Left hindlimb (tissue), 1 donor: ENCODE measurements around the gene UBE2L3.
"Not testable (repeated sequence)": the region's sequence is repeated elsewhere in the genome, so short reads cannot be mapped to it uniquely, and the experiment has no call there.

Experiments used
- DNase-seq: peaks from one replicate; pipeline ENCODE4 v3.0.0-alpha.2; 2018

Gene UBE2L3

GRCh38 chr22:21573293-21573734, 5.8 kb downstream of the UBE2L3 start:
- DNase-seq, result no peak

GRCh38 chr22:21573750-21574494, 6.4 kb downstream of the UBE2L3 start:
- DNase-seq, result no peak

DNA sequence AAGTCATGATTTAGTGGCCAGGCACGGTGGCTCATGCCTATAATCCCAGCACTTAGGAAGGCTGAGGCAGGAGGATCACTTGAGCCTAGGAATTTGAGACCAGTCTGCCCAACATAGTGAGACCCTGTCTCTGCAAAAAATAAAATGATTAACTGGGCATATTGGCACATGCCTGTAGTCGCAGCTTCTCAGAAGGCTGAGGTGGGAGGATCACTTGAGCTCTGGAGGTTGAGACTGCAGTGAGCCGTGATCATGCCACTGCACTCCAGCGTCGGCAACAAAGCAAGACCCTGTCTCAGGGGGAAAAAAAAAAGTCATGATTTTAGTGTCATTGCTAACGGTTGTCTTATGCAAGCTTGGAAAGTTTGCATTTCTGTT, 11.9 kb downstream of the UBE2L3 start:
- no peak for DNase-seq

DNA sequence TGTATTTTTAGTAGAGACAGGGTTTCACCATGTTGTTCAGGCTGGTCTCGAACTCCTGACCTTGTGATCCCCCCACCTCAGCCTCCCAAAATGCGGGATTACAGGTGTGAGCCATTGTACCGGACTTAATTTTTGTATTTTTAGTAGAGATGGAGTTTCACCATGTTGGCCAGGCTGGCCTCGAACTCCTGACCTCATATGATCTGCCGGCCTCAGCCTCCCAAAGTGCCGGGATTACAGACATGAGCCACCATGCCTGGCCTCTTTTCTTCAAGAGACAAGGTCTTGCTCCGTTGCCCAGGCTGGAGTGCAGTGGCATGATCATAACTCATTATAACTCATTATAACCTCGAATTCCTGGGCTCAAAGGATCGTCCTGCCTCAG, 13.1 kb downstream of the UBE2L3 start:
- not testable (repeated sequence) for DNase-seq

DNA sequence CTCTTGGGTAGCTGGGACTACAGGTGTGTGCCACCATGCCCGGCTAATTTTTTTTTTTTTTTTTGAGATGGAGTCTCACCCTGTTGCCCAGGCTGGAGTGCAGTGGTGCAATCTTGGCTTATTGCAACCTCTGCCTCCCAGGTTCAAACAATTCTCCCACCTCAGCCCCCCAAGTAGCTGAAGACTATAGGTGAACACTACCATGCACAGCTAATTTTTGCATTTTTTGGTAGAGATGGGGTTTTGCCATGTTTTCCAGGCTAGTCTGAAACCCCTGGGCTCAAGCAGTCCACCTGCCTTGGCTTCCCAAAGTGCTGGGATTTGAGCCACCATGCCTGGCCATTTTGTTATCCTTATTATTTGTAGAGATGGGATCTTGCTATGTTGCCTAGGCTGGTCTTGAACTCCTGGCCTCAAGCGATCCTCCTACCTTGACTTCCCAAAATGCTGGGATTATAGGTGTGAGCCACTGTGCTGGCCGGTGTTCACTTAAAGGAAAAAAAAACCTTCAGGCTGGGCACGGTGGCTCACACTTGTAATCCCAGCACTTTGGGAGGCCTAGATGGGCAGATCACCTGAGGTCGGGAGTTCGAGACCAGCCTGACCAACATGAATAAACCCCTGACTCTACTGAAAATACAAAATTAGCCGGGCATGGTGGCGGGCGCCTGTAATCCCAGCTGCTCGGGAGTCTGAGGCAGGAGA, 13.6 kb downstream of the UBE2L3 start:
- DNase-seq, result not testable (repeated sequence)

DNA sequence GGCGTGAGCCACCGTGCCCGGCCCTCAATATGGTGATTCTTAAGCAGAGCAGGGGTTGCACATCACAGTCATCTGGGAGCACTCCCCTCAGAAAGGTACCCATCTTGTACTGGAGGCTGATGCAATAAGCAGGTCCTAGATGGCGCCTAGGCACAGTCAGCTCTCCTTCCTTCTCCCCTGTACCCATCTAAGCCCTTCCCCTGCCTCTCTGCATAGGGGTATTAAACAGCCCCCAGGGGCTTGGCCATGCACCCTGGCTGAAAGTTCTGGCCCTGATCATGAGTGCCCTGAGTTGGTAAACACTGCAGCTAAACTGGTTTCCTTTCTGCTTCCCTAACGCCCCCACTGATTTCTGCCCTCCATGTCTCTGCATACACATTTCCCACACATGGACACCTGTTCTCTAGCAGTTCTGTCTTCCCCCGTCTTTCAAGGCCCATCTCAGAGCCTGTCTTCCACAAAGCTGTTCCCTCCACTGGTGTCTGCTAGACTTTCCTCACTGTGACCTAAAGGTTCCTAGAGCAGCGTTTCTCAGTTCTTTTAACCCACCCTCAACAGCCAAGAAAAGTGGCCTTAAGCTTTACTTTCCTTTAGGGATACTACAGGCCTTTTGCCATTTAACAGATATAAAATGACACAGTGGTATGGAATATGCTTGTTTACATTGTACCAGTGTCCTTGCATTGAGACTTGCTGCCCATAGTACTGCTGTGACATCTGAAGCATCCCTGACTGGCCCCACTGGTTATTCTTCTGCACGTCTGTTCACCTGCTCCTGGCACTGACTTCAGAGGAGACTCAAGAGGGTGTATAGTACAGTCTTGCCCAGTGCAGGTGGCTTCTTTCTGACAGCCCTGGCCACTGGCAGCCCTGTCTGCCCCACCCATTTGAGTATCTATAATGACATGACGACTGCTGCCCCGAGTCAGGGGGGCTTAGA, 15.6 kb downstream of the UBE2L3 start:
- DNase-seq, result no peak

- no peak for DNase-seq
These were observed 17.9 kb downstream of the UBE2L3 start for GRCh38 chr22:21585389-21585788.

DNA sequence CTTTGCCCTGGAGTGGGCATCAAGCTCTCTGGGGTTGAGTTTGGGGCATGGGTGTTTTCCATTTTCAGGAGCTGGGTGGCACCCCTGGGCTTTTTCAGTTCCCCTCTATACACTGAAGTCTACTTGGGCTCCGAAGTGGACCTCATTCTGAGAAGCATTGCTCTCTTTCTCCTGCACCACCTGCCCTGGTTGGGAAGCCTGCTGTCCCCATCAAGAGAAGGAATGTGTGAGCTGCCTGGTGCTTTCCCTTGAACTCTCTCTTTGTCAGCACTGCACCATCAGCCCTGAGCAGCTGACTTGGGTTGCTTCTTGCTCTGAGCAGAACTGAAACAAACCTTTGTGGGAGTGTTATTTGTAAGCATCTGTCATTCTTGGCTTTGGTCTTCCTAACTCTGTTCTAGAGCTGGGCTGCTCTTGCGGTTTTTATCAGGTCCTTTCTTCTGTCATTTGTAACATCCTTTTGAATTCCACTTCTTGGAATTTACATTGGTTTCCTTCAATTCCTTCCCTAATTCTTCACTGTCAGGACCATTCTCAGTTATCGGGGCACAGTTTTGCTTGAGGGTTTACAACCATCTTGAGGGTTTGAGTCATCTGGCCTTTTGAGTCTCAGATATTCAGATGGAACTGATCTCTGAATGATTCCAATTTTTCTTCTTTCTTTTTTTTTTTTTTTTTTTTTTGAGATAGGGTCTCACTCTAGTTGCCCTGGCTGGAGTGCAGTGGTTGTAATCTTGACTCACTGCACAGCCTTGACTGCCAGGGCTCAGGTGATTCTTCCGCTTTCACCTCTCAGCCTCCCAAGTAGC, 20.5 kb downstream of the UBE2L3 start:
- no peak for DNase-seq

- DNase-seq, result no peak
These were observed 21.9 kb downstream of the UBE2L3 start for GRCh38 chr22:21589396-21589795.

- no peak for DNase-seq
These were observed 23.5 kb downstream of the UBE2L3 start for GRCh38 chr22:21590809-21591641.

DNA sequence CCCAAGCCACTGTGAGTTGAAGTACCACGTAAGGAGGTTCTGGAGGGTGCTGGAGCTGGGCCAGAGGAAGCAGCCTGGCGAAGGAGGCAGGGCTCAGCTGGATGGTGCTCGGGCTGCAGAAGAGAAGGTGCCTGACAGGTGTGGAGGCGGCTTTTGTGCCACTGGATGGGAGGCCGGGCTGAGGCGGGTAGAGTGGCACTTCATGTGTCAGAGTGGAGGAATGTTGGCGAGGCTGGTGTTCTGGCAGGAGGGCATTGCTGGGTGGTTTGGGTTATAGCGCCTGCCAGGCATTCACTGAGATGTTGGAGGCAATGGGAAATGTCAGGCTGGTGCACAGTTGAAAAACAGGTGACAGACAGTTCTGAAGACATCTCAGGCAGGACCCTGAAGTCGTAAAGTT, 24.2 kb downstream of the UBE2L3 start:
- no peak for DNase-seq

DNA sequence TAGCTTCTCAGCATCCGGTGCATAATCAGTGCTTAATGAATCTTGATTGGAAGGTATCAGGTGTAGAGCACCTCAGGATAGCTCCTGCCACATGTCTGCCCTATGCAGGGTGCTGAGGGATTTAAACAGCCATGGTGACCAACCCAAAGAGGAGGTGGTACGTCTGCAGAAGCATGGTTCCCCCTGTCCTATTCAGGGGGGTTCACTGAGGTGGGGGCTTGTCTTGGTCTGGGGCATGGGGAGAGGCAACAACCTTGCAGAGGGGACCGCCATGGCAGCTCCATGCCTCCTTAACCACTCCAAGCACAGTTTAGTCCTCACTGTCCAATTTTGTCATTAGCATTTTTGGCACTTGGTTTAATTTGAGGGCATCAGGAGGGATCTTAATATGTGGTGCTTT, 24.9 kb downstream of the UBE2L3 start:
- DNase-seq, result no peak

GRCh38 chr22:21593406-21594232, 26.1 kb downstream of the UBE2L3 start:
- DNase-seq, result no peak

- DNase-seq, result no peak
These were observed 27.4 kb downstream of the UBE2L3 start for GRCh38 chr22:21594865-21595452.

GRCh38 chr22:21596356-21597135, 29.0 kb downstream of the UBE2L3 start:
- DNase-seq, result not testable (repeated sequence)

DNA sequence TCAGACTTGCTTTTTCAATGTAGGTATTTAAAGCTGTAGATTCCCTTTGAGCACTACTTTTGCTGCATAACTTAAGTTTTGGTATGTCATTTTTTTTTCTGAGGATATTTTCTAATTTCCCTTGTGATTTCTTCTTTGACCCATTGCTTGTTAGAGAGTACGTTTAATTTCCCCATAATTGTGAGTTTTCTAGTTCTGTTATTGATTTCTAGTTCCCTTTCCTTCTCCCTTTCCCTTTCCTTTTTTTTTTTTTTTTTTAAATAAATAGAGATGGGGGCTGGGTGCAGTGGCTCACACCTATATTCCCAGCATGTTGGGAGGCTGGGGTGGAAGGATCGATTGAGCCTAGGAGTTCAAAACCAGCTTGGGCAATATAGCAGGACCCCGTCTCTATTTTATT, 30.8 kb downstream of the UBE2L3 start:
- no peak for DNase-seq

DNA sequence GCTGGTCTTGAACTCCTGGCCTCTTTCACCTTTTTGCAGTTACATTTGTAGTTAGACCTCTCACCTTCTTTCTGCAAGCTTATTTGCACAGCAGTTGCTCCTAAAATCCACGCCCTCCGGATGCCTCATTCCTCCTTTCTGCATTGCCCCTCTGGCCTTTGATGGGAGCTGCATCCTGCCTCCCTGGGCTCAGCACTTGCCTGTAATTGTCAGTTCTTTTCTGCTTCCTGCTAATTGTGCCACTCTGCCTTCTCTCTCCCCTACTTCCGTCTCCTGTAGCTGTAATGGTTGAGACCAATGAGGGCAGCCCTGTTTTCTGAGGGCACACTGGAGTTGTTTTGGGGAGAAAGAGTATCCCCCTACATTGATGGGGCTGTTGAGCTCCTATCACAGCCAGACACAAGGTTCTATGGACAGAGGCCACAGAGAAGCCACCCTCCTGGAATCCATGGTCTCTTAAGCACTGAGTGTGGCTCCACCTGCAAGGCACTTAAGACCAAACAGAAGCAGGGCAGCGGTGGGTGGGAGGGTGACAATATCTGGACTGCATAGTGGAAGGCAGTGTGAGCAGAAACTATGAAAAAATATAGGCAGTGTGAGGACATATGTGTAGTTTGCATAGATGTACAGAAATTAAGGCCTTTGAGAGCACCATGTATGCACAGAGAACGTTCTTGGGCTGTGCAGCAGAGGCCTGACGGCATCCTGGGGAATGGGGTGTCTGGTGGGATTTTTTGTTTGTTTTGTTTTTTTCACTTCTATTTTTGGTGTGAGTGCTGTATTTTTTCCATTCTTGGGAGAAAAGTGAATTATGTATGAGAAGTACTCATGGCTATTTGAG, 31.8 kb downstream of the UBE2L3 start:
- DNase-seq, result no peak

DNA sequence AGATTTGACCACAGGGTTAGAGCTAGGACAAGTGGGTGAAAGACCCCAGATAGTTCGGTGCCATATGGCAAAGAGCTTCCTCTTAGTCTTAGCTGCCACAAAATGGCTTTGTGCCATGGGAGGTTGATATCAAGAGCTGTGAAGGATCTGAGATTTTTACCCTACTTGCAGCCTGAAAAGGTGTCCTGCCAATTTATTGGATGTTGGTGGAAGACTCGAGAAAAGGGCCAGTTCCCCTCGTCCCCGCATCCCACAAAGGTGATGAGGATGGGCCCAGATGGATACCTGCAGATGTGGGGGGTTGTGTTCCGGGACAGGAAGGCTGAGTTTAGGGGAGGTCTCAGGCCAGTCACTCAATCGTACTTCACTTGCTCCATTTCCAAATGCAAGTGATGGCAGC, 35.1 kb downstream of the UBE2L3 start:
- DNase-seq, result no peak
